ENCODE results near the gene ARF5. TPM values are rescaled to one million over a fixed set of nuclear protein-coding genes. Genes with fewer than 3 reads are reported as not detected.
A peak's percentile ranks its signal among the peaks of the same experiment; 100 is the strongest.
"Not testable (repeated sequence)": the region's sequence is repeated elsewhere in the genome, so short reads cannot be mapped to it uniquely, and the experiment has no call there.

ARF5 gene
- total RNA-seq, 1 donor = 75.6 TPM

GRCh38 chr7:127556404-127556803 is 31.8 kb upstream of the ARF5 start:
- H3K4me3 ChIP-seq (ENCODE audit: low read depth, low read length) = no peak overlapping the region
- DNase-seq (ENCODE audit: low read depth) = no peak
- no peak for TF ChIP-seq CTCF (IDR thresholded peaks at IDR 0.05; ENCODE audit: insufficient read depth, low read depth, low read length)

GRCh38 chr7:127557803-127558202 is 30.4 kb upstream of the ARF5 start:
- no peak for TF ChIP-seq CTCF (IDR thresholded peaks at IDR 0.05; ENCODE audit: insufficient read depth, low read depth, low read length)
- no peak for DNase-seq (ENCODE audit: low read depth)
- H3K4me3 ChIP-seq (ENCODE audit: low read depth, low read length) = no peak overlapping the region

GRCh38 chr7:127566242-127566641 is 22.0 kb upstream of the ARF5 start:
- DNase-seq (ENCODE audit: low read depth) = no peak
- TF ChIP-seq CTCF (IDR thresholded peaks at IDR 0.05; ENCODE audit: insufficient read depth, low read depth, low read length) = no peak
- no peak overlapping the region for H3K4me3 ChIP-seq (ENCODE audit: low read depth, low read length)

GRCh38 chr7:127568034-127568433 is 20.2 kb upstream of the ARF5 start:
- not testable (repeated sequence) for DNase-seq (ENCODE audit: low read depth); H3K4me3 ChIP-seq (ENCODE audit: low read depth, low read length)

GRCh38 chr7:127571741-127572505 is 16.3 kb upstream of the ARF5 start:
- no peak for DNase-seq (ENCODE audit: low read depth)
- TF ChIP-seq CTCF (IDR thresholded peaks at IDR 0.05; ENCODE audit: insufficient read depth, low read depth, low read length) = no peak
- H3K4me3 ChIP-seq (ENCODE audit: low read depth, low read length) = no peak overlapping the region

GRCh38 chr7:127578036-127578684 is 10.1 kb upstream of the ARF5 start:
- peak; percentile 41 for TF ChIP-seq CTCF (IDR thresholded peaks at IDR 0.05; ENCODE audit: insufficient read depth, low read depth, low read length)
- DNase-seq (ENCODE audit: low read depth) = peak; percentile 14
- H3K4me3 ChIP-seq (ENCODE audit: low read depth, low read length) = no peak overlapping the region

- DNase-seq (ENCODE audit: low read depth) = no peak
- no peak for TF ChIP-seq CTCF (IDR thresholded peaks at IDR 0.05; ENCODE audit: insufficient read depth, low read depth, low read length)
- H3K4me3 ChIP-seq (ENCODE audit: low read depth, low read length) = no peak overlapping the region
Measured at GRCh38 chr7:127578711-127579275, 9.4 kb upstream of the ARF5 start.

All from fibroblast of villous mesenchyme (primary cell).